Progenitor cell of endocrine pancreas (in vitro differentiated cells): ENCODE measurements around the gene MED28. TPM values are rescaled to one million over a fixed set of nuclear protein-coding genes. Genes with fewer than 3 reads are reported as not detected.

Source experiments
- DNase-seq: peaks from one replicate; pipeline ENCODE4 v3.0.0; 2021; ENCODE audit warnings: low spot score; ENCODE audit not compliant: unreplicated experiment
- H3K27ac Mint-ChIP-seq: 2 replicates; pipeline ENCODE4 v1.8.0; 2021; ENCODE audit warnings: mild to moderate bottlenecking, moderate library complexity, mixed read lengths
- H3K27me3 Mint-ChIP-seq: 2 replicates; pipeline ENCODE4 v1.8.0; 2021; ENCODE audit warnings: mixed read lengths
- H3K36me3 Mint-ChIP-seq: 2 replicates; pipeline ENCODE4 v1.8.0; 2022; ENCODE audit warnings: mixed read lengths; ENCODE audit not compliant: insufficient read depth
- H3K4me1 Mint-ChIP-seq: 2 replicates; pipeline ENCODE4 v1.8.0; 2021; ENCODE audit warnings: low read depth, mixed read lengths
- H3K4me3 Mint-ChIP-seq: 2 replicates; pipeline ENCODE4 v1.8.0; 2021; ENCODE audit warnings: low read depth, mild to moderate bottlenecking, moderate library complexity, mixed read lengths
- H3K9me3 Mint-ChIP-seq: 2 replicates; pipeline ENCODE4 v1.8.0; 2021; ENCODE audit warnings: low read depth, mixed read lengths
- total RNA-seq: library from RNA; stranded (reverse); gene quantifications from 2 replicates; pipeline ENCODE4 v1.2.1, GENCODE V29; 2021
- TF ChIP-seq, protein P1 (sequence below): fragments of 200-600 bp; sonication (generic); IDR thresholded peaks from one replicate; pipeline ENCODE4 v1.5.0; 2021; ENCODE audit warnings: antibody characterized with exemption, mild to moderate bottlenecking; ENCODE audit not compliant: unreplicated experiment

The MED28 gene
- total RNA-seq, 1 donor from 2014 or later, result 108 TPM

DNA sequence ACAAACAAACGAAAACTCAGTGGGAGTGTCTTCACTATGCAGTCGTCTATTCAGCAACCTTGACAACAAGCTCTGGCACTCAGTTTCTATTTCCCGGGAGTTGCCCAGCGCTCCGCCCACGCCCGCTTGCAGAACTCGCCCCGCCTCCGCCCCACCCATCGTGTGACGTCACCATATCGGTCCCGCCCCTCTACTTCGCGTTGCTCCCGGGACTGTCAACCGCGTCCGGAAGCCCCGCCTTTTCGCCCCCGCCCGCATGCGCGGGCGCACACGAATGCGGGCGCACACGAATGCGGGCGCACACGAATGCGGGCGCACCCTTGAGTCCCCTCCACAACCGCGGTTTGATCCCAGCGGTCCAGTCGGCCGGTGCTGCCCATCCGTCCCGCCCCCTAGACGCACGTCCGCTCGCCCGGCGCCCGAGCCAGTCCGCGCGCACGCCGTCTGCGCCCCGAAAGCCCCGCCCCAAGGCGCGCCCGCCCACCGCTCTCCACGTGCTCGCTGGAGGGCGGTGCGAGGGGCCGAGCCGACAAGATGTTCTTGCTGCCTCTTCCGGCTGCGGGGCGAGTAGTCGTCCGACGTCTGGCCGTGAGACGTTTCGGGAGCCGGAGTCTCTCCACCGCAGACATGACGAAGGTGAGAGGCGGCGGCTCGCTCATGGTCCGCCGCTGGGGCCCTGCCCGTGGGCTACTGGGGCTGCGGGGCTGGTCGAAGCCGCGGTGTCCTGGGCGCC is 37.3 kb upstream of the MED28 start, which contains the start of gene LAP3:
Gene LAP3, plus strand, starts transcription at position 267 of the 733 bp plus-strand sequence. Its CDS starts 268 bp downstream, at position 535.
- peaks cover 10% of the 10 kb centered on the region for H3K36me3 Mint-ChIP-seq
- H3K9me3 Mint-ChIP-seq, result no peaks in the 10 kb centered on the region
- TF ChIP-seq, protein P1, sequence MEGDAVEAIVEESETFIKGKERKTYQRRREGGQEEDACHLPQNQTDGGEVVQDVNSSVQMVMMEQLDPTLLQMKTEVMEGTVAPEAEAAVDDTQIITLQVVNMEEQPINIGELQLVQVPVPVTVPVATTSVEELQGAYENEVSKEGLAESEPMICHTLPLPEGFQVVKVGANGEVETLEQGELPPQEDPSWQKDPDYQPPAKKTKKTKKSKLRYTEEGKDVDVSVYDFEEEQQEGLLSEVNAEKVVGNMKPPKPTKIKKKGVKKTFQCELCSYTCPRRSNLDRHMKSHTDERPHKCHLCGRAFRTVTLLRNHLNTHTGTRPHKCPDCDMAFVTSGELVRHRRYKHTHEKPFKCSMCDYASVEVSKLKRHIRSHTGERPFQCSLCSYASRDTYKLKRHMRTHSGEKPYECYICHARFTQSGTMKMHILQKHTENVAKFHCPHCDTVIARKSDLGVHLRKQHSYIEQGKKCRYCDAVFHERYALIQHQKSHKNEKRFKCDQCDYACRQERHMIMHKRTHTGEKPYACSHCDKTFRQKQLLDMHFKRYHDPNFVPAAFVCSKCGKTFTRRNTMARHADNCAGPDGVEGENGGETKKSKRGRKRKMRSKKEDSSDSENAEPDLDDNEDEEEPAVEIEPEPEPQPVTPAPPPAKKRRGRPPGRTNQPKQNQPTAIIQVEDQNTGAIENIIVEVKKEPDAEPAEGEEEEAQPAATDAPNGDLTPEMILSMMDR, result no peak
- H3K27ac Mint-ChIP-seq, result peak within 1 kb of the TSS; percentile 95
- peaks cover 30% of the 10 kb centered on the region for H3K4me1 Mint-ChIP-seq
- no peaks in the 10 kb centered on the region for H3K27me3 Mint-ChIP-seq
- peak within 1 kb of the TSS; percentile 85 for H3K4me3 Mint-ChIP-seq
- DNase-seq, result peak; percentile 98

DNA sequence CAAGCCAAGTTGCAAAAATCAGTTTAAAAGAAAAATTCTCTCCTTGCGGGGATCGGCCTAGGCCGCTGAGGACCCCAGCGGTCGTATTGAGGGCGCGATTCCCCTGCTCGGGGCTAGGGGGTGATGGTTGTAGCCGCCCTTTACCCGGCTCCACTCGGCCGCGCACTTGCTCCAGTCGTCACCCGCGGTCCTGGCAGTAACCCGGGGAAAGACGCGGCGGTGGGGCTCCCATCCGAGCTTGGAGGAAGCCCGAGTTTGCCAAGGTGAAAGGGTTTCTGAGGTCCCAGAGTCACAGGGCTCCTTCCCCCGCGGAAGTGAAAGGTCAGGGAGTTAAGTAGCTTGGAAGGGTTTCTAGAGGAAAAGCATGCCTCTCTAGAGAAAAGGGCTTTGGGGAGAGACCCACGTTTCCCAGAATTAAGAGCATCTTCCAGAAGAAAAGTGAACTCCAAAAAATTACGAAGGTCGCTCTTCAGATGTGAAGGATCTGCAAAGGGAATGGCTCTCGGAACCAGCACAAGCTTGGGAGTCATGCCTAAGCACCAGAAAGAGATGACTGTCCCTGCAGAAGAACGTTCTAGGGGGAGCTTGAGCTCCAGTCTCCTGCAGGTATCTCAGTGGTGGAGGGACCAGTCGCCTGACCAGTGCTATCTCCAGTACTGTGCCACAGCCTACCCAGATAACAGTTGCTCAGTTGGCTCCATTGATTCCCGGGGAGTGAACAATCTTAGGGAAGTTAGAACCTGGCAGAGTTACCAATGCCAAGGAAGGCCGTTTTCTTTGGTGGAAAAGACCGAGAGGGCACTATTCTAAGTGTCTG is 36.6 kb upstream of the MED28 start:
- peak overlapping the region; percentile 85 for H3K4me3 Mint-ChIP-seq
- H3K9me3 Mint-ChIP-seq, result no peaks in the 10 kb centered on the region
- H3K27me3 Mint-ChIP-seq, result no peaks in the 10 kb centered on the region
- peak; percentile 23 for DNase-seq
- peak overlapping the region; percentile 93 for H3K27ac Mint-ChIP-seq
- peaks cover 30% of the 10 kb centered on the region for H3K4me1 Mint-ChIP-seq
- TF ChIP-seq, protein P1, result peak; percentile 36
- peaks cover 10% of the 10 kb centered on the region for H3K36me3 Mint-ChIP-seq

DNA sequence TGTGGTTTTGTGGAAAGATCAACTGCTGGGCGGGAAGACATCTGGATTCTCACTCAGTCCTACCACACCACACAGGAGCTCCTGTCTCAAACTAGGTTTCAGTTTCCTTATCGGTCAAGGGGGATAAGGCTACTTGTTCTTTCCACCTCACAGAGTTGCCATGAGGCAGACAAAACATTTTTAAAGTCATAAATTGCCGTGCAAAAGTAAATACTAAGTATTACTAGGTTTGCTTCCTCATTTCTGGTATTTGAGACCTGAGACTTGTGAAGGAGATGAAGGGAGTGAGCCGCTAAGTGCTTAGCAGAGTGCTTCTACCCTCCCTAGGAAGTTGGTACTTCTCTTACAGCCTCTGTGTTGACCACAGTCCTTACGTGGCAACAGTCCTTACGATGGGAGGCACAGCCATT is 36.0 kb upstream of the MED28 start:
- Mint-ChIP-seq H3K9me3 (no peaks in the 10 kb centered on the region), H3K36me3 (peaks cover 10% of the 10 kb centered on the region), H3K4me3 (peak overlapping the region; percentile 85), H3K4me1 (peaks cover 30% of the 10 kb centered on the region), H3K27ac (peak overlapping the region; percentile 80), H3K27me3 (no peaks in the 10 kb centered on the region)
- DNase-seq, result no peak
- TF ChIP-seq, protein P1, result no peak

DNA sequence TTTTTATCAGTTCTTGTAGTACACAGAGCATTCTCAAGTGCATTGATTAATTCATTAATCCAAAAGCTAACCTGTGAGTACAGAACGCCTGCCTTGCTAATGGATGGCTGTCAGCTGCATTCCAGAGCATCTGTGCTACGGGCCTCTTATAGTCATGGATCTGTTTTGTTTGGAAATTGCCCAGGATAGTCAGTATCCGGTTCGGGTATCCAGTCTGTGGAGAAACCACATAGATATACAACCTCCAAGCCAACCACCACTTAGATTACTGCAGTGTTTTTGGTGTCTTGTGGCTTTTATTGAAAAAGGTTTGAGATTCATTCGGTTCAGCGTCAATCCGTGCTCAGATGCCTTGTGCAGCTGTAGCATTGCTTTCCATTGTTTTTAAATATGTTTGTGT is 33.5 kb upstream of the MED28 start:
- no peaks in the 10 kb centered on the region for H3K9me3 Mint-ChIP-seq
- H3K4me1 Mint-ChIP-seq, result peaks cover 27% of the 10 kb centered on the region
- H3K27ac Mint-ChIP-seq, result no peak overlapping the region
- H3K4me3 Mint-ChIP-seq, result no peak overlapping the region
- DNase-seq, result no peak
- TF ChIP-seq, protein P1, result no peak
- peaks cover 18% of the 10 kb centered on the region for H3K36me3 Mint-ChIP-seq
- H3K27me3 Mint-ChIP-seq, result no peaks in the 10 kb centered on the region

DNA sequence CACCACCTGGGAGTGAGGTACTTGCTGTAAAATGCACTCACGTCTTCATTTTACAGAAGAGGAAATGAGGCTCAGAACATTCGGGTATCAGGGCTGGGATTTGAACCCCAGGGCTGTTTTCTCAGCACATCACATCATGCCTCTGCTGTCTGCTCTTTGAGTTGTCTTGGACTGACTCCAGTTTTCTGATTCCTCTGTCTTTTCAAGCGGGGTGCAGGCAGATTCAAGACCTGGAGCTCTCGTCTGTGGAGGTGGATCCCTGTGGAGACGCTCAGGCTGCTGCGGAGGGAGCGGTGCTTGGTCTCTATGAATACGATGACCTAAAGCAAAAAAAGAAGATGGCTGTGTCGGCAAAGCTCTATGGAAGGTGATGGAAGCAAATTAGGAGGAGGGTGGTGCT is 31.2 kb upstream of the MED28 start:
- H3K4me1 Mint-ChIP-seq, result peaks cover 33% of the 10 kb centered on the region
- no peak overlapping the region for H3K27ac Mint-ChIP-seq
- no peak for DNase-seq
- no peaks in the 10 kb centered on the region for H3K27me3 Mint-ChIP-seq
- no peaks in the 10 kb centered on the region for H3K9me3 Mint-ChIP-seq
- no peak overlapping the region for H3K4me3 Mint-ChIP-seq
- TF ChIP-seq, protein P1, result no peak
- H3K36me3 Mint-ChIP-seq, result peaks cover 30% of the 10 kb centered on the region
